Kidney (tissue), 14 donors: Measurements from ENCODE around the gene TAOK1. TPM values are rescaled to one million over a fixed set of nuclear protein-coding genes. Genes with fewer than 3 reads are reported as not detected.
A peak's percentile ranks its signal among the peaks of the same experiment; 100 is the strongest.
"Not testable (repeated sequence)": the region's sequence is repeated elsewhere in the genome, so short reads cannot be mapped to it uniquely, and the experiment has no call there.

Source experiments
- DNase-seq, 5 donors: peaks; one replicate each; pipeline ENCODE4 v3.0.0-alpha.2; 2013 to 2020
- FAIRE-seq: peaks from 2 replicates; lab custom pipeline; 2012; peaks lifted over from hg19 to GRCh38; lab: Jason Lieb, UNC
- H3K27ac ChIP-seq, 2 donors: one replicate each; pipeline ENCODE4 v1.7.0; 2013; ENCODE audit warnings: low read depth in 2 of 2, low read length in 2 of 2, inconsistent platforms in 1 of 2
- H3K27me3 ChIP-seq: one replicate; pipeline ENCODE4 v1.7.1; 2013; ENCODE audit warnings: low read length, inconsistent platforms; ENCODE audit not compliant: control insufficient read depth, insufficient read depth
- H3K36me3 ChIP-seq, 3 donors: one replicate each; pipeline versions ENCODE4 v1.7.0 to v1.7.1; 2013; ENCODE audit warnings: low read length in 3 of 3, control low read depth in 1 of 3, inconsistent platforms in 1 of 3; ENCODE audit not compliant: insufficient read depth in 3 of 3, control insufficient read depth in 2 of 3
- H3K4me1 ChIP-seq, 3 donors: one replicate each; pipeline versions ENCODE4 v1.7.0 to v1.7.1; 2013; ENCODE audit warnings: low read length in 3 of 3, inconsistent platforms in 1 of 3, low read depth in 1 of 3; ENCODE audit not compliant: control insufficient read depth in 2 of 3, insufficient read depth in 2 of 3
- H3K4me3 ChIP-seq, 3 donors: one replicate each; pipeline versions ENCODE4 v1.7.0 to v1.8.1; 2013; ENCODE audit warnings: low read length in 3 of 3, control low read depth in 1 of 3, inconsistent platforms in 1 of 3
- H3K9ac ChIP-seq, 3 donors: one replicate each; pipeline versions ENCODE4 v1.7.0 to v1.7.1; 2013; ENCODE audit warnings: low read length in 3 of 3, control low read depth in 1 of 3, inconsistent platforms in 1 of 3
- H3K9me3 ChIP-seq, 3 donors: one replicate each; pipeline versions ENCODE4 v1.7.0 to v1.7.1; 2013; ENCODE audit warnings: low read length in 3 of 3, control low read depth in 1 of 3, inconsistent platforms in 1 of 3; ENCODE audit not compliant: control insufficient read depth in 2 of 3, insufficient read depth in 1 of 3
- CTCF ChIP-seq: IDR thresholded peaks from 3 replicates; pipeline ENCODE4 v1.5.1; 2012; ENCODE audit warnings: mild to moderate bottlenecking, moderate library complexity, borderline replicate concordance; ENCODE audit not compliant: insufficient read depth; ENCODE audit errors: extremely low read depth
- intact Hi-C: fragments of 100-400 bp; cut with DNase I; formaldehyde crosslinking; loops from one replicate; pipeline ENCODE4 v1.11.1; 2022
- polyA plus RNA-seq: library from polyadenylated mRNA; stranded (reverse); fragments of 350-450 nt; fragmentation: Illumina TruSeq; extraction: RNeasy Lipid Tissue Mini Kit (QIAGEN cat#74804); gene quantifications from one replicate; pipeline ENCODE4 v1.2.3, GENCODE V29; 2014; ENCODE audit warnings: low read depth, low replicate concordance; ENCODE audit not compliant: insufficient read depth
- total RNA-seq: library from RNA; stranded (reverse); fragmentation: NEBNext Ultra II Directional; extraction: Animal tissue kit (Norgen Biotek cat#: 25700); gene quantifications from one replicate; pipeline ENCODE4 v1.2.1, GENCODE V29; 2021
- donor health status: control.
- donor health status: control.
- donor health status: control.
- donor health status: control.
- donor health status: control.
- donor health status: DM: yes; HTN: yes; CAD: no.
- donor health status: Normal renal cell carcinoma (clear cell type).

Gene TAOK1
- total and polyA plus RNA-seq, 2 donors from 2014 or later: 5.0 to 74.9 TPM

- DNase-seq (peak in 1 of 5 donors; percentile 32), FAIRE-seq (no peak)
- Histone ChIP-seq H3K9me3 (no peaks in the 10 kb centered on the region), H3K36me3 (peaks cover 0 to 2% (median 2%) of the 10 kb centered on the region in 3 donors), H3K9ac (no peak overlapping the region), H3K4me1 (no peaks in the 10 kb centered on the region), H3K27me3 (no peaks in the 10 kb centered on the region), H3K4me3 (no peak overlapping the region), H3K27ac (no peak overlapping the region)
- TF ChIP-seq CTCF: no peak
- intact Hi-C loops: no loop called here
Measured at GRCh38 chr17:29475891-29476290, 85.7 kb downstream of the TAOK1 start.

GRCh38 chr17:29480249-29480928 lies 90.2 kb downstream of the TAOK1 start:
- DNase-seq, H3K27ac ChIP-seq, intact Hi-C loops, H3K36me3 ChIP-seq, H3K9ac ChIP-seq, H3K4me1 ChIP-seq, FAIRE-seq, H3K9me3 ChIP-seq, H3K27me3 ChIP-seq, H3K4me3 ChIP-seq: not testable (repeated sequence)

- intact Hi-C loops: no loop called here
- Histone ChIP-seq H3K4me1 (no peaks in the 10 kb centered on the region), H3K4me3 (no peak overlapping the region), H3K9me3 (no peaks in the 10 kb centered on the region), H3K27me3 (no peaks in the 10 kb centered on the region), H3K9ac (no peak overlapping the region), H3K36me3 (peaks cover 0 to 4% (median 3%) of the 10 kb centered on the region in 3 donors), H3K27ac (no peak overlapping the region)
- FAIRE-seq (no peak), DNase-seq (peak in 1 of 5 donors; percentile 11)
- TF ChIP-seq CTCF: no peak
Measured at GRCh38 chr17:29483503-29483902, 93.3 kb downstream of the TAOK1 start.

GRCh38 chr17:29495011-29495410 lies 104.8 kb downstream of the TAOK1 start:
- no peaks in the 10 kb centered on the region for H3K27me3 ChIP-seq
- H3K9me3 ChIP-seq: no peaks in the 10 kb centered on the region
- FAIRE-seq (no peak), DNase-seq (no peak)
- no peak overlapping the region for H3K27ac ChIP-seq
- intact Hi-C loops: no loop called here
- TF ChIP-seq CTCF: no peak
- H3K4me3 ChIP-seq: no peak overlapping the region
- H3K9ac ChIP-seq: no peak overlapping the region
- peaks cover 4 to 14% (median 7%) of the 10 kb centered on the region in 3 donors for H3K36me3 ChIP-seq
- H3K4me1 ChIP-seq: no peaks in the 10 kb centered on the region
